Neural progenitor cell (in vitro differentiated cells): ENCODE measurements around the gene IZUMO2.

Experiments
- EZH2 ChIP-seq: fragments of 200-600 bp; sonication (generic); IDR thresholded peaks from 2 replicates; pipeline ENCODE4 v1.6.1; 2017; ENCODE audit warnings: antibody characterized with exemption, mild to moderate bottlenecking, moderate library complexity
- EZH2phosphoT487 ChIP-seq: fragments of 200-600 bp; sonication (generic); IDR thresholded peaks from 2 replicates; pipeline ENCODE4 v1.6.1; 2017; ENCODE audit warnings: antibody characterized with exemption
- TF ChIP-seq, protein P1 (sequence below): fragments of 200-600 bp; sonication (generic); IDR thresholded peaks from 2 replicates; pipeline ENCODE4 v1.5.1; 2017; ENCODE audit warnings: antibody characterized with exemption, mild to moderate bottlenecking

DNA sequence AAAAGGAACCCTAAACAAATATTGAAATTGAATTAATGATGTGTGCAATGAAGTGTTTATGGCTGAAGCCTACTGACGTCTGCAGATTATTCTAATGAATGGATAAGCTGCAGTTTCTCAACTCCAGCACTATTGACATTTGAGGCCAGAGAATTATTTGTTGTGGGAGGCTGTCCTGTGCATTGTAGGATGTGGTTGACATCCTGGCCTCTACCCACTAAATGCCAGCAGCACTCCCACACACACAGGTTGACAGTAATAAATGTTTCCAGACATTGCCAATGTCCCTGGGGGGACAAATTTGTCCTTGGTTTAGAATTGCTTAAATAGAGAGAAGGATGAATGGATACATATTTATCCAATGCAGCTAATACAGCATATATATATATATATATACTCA lies 21.1 kb upstream of the IZUMO2 start:
- TF ChIP-seq, protein P1, sequence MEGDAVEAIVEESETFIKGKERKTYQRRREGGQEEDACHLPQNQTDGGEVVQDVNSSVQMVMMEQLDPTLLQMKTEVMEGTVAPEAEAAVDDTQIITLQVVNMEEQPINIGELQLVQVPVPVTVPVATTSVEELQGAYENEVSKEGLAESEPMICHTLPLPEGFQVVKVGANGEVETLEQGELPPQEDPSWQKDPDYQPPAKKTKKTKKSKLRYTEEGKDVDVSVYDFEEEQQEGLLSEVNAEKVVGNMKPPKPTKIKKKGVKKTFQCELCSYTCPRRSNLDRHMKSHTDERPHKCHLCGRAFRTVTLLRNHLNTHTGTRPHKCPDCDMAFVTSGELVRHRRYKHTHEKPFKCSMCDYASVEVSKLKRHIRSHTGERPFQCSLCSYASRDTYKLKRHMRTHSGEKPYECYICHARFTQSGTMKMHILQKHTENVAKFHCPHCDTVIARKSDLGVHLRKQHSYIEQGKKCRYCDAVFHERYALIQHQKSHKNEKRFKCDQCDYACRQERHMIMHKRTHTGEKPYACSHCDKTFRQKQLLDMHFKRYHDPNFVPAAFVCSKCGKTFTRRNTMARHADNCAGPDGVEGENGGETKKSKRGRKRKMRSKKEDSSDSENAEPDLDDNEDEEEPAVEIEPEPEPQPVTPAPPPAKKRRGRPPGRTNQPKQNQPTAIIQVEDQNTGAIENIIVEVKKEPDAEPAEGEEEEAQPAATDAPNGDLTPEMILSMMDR = no peak
- no peak for TF ChIP-seq EZH2
- no peak for TF ChIP-seq EZH2phosphoT487
